Esophagus squamous epithelium (tissue), 4 donors: ENCODE data around the gene DAZAP2.

Experiments used
- CTCF ChIP-seq, 6 experiments: fragments of 450-650 bp in 4 of 6; fragments of 200-600 bp in 2 of 6; sonication (generic) in 2 of 6; IDR thresholded peaks; one replicate each; pipeline ENCODE4 v1.5.1; 2016 to 2019; ENCODE audit warnings: antibody characterized with exemption in 6 of 6, mild to moderate bottlenecking in 4 of 6, moderate library complexity in 4 of 6
- POLR2A ChIP-seq, 4 donors: fragments of 450-650 bp; IDR thresholded peaks; one replicate each; pipeline ENCODE4 v1.6.1; 2017; ENCODE audit warnings: antibody characterized with exemption in 4 of 4, mild to moderate bottlenecking in 4 of 4, moderate library complexity in 3 of 4

- TF ChIP-seq CTCF (IDR thresholded peaks at IDR 0.05) (peak; percentile 31 to 71 (median 58)), POLR2A (IDR thresholded peaks at IDR 0.05) (no peak)
Measured at GRCh38 chr12:51269174-51270066, 30.8 kb downstream of the DAZAP2 start.
